GM18502 (cell line): ENCODE measurements around the gene CELA2A.

Experiments
- ATAC-seq: cut with Tn5 transposase; IDR thresholded peaks from one replicate; pipeline ENCODE4 v1.9.1; 2021; ENCODE audit warnings: mild to moderate bottlenecking; ENCODE audit not compliant: unreplicated experiment, poor library complexity

CELA2A gene

DNA sequence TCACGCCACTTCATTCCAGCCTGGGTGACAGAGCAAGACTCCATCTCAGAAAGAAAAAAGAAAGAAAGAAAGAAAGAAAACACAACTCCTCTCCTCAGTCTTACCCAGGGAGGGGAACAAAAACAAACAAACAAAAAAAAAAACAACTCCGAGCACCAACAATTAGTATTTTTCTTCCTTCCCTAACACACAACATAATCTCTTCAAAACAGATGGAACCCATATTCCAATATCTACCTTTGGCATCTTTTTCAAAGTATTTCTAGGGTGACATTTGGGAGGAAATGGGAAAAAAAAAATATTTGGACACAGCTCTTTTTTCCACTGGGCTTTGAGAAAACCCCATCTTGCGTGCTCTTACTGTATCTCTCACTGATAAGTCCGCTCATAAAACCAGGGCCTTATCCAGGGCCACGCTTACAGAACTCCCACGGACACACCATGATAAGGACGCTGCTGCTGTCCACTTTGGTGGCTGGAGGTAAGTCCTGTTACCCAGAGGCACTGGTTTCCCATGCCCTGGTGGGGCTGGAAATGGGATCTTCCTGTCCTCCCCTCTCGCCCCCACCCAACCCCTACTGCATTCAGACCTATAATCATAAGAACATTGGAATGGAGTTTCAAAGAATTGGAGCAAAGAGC lies at the start of gene CELA2A:
Gene CELA2A (plus strand): TSS at position 420 of the 642 bp plus-strand sequence. CDS start 22 bp downstream, at position 442.
- ATAC-seq: no peak

GRCh38 chr1:15407580-15407979 lies 49.0 kb upstream of the CELA2A start:
- no peak for ATAC-seq

DNA sequence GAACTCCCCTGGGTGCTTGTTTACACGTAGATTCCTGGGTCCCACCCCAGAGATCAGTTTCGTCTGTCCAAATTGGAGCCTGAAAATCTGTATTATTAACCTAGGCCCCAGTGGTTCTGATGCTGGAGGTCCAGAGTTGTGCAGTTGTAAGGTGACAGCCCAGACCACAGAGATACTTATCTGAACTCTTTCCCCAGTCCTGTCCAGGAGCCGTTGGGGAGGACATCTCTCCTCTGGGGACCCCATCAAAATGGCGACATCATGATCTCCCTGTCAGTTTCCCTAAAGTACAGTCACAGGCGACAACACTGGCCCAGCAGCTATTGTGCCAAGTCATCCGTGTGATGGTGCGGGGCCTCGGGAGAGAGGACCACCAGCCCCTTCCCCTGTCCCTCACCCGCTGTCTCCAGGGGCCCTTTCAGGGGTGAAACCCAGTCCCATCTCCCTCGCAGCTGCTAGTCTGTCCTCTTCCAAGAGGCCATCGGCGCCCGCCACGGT lies 47.6 kb upstream of the CELA2A start:
- no peak for ATAC-seq

GRCh38 chr1:15409388-15410222 lies 46.9 kb upstream of the CELA2A start, which contains the start of gene EFHD2:
EFHD2 (plus strand) TSS chr1:15409888; CDS start chr1:15409972, 84 bp downstream.
- ATAC-seq: peak; percentile 78

DNA sequence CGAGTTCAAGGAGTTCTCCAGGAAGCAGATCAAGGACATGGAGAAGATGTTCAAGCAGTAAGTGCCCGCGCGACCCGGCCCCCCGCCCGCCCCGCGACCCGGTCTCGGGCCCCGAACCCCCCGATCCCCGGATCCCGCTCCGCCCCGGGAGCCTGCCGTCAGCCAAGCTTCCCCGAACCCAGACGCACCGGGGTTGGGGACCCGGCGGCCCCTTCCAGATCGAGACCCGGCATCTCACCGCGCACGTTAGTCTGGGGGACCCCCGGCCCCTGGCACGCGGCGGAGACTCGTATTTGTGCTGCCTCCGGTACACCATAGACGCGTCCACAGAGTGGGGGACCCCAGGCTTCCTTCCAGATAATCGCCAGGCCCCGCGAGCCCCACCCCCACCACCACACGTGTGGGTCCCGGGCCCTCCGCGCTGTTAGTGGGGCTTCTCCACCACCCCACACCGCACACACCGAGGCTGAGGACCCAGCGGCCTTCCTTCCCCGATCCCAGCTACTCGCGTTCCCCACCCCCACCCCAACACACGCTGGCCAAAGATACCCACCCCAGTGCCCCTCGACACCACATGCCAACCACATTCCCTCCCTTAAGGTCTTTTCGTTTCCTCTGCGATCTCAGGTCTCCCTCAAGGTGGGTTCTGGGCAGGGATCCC lies 46.2 kb upstream of the CELA2A start:
- no peak for ATAC-seq

DNA sequence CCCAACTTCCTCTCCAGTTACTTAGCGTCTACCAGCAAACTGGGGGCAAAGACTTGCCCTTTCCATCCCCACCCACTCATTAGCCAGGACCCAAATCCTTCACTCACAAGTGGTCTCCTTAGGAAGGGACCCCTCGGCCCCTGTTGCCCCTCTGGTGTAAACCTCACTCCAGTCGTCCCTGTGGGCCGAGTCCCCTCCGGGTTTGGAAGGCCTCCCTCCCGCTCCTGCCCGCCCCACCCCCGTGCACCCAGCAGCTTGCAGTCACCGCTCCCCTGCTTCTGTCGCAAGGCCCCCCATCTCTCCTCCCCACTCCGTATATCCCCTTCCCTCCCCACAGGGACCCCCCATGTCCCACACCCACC lies 45.7 kb upstream of the CELA2A start:
- ATAC-seq: no peak

- ATAC-seq: peak; percentile 54
Measured at GRCh38 chr1:15411593-15412137, 44.9 kb upstream of the CELA2A start.

DNA sequence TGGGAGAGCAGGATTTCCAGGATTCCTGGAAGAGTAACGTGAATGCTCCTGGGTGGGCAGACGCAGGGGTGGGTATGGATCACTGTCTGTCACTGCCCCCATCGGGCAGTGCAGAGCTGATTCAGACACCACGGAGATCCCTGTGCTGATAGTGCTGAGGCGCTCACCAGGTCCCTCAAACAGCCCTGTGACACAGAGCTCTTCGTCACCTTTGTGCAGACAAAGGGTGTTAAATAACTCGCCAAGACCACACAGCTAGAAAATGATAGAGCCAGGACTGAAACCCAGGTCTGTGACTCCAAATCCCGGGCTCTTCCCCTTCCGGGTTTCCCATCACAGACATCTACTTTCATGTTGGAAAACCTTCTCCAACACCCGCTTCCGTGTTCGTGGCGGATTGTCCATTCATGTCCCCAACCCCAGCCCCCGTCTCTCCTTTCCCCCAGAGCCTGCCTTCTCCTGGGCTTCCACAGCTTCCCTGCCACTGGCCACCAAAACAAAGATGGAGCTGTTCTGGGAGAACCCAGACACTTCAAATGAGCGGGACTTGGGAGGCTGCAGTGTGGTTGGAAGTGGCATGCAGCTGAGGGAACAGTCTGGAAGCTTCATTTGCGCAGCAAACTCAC lies 44.2 kb upstream of the CELA2A start:
- ATAC-seq: no peak

DNA sequence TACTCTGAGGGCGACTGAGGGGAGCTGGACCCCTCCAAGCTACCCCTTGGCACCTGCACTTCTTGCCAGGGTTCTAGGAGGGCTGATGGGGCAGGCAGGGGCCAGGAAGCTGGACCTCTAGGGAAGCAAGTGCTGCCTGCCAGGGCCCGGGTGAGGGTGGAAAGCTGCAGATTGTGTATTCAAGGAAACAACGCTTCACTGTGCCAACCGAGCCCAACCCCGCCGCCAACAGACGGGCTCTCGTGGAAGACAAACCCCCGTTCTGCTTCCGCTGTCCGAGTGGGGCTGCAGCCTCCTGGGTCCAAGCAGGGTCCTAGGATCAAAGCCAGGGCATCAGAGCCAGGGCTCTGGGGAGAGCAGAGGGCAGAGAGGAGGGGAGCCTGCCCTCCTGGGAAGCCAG lies 43.7 kb upstream of the CELA2A start:
- ATAC-seq: no peak

- ATAC-seq: no peak
Measured at GRCh38 chr1:15413563-15414444, 42.7 kb upstream of the CELA2A start.

- ATAC-seq: no peak
Measured at GRCh38 chr1:15414445-15414983, 42.0 kb upstream of the CELA2A start.

DNA sequence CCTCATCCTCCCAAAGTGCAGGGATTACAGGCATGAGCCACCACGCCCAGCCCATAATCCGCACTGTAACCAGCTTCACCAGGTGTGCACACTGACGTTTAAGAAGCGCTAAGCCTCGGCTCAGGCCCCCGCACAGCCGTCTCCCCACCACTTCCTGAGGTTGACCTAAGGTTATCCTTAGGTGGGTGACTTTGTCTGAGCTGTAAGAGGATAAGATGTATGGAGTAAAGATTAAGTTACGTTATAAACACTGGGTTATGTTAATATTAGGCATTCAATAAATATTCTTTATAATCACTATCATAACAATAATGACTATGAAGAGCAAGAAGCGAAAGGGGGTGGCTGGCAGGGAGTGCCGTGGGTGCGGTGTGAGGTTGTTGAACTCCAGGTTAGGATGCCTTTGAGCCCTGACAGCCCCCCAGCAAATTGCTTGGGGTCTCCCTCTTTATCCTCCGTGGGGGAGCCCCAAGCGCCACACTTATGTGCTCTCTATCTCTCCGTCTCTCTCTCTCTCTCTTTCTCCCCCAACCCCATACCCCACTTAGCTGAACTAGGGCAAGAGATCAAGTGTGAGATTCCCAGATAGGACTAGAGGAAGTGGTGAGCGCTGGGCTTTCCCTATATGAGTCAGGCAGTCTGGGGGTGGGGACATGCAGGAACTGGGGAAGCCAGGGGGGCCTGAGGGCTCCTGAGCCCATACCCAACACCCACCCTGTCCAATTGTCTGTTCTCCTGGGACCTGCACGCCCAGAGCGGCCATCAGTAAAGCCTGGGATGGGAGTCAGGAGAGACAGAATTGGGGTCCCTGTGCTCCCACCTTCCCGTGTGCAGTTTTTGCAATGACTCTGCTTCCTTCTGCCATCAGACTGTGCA lies 39.2 kb upstream of the CELA2A start:
- peak; percentile 51 for ATAC-seq

- no peak for ATAC-seq
Measured at GRCh38 chr1:15418806-15419515, 37.6 kb upstream of the CELA2A start.

- ATAC-seq: no peak
Measured at GRCh38 chr1:15420853-15421465, 35.6 kb upstream of the CELA2A start.

DNA sequence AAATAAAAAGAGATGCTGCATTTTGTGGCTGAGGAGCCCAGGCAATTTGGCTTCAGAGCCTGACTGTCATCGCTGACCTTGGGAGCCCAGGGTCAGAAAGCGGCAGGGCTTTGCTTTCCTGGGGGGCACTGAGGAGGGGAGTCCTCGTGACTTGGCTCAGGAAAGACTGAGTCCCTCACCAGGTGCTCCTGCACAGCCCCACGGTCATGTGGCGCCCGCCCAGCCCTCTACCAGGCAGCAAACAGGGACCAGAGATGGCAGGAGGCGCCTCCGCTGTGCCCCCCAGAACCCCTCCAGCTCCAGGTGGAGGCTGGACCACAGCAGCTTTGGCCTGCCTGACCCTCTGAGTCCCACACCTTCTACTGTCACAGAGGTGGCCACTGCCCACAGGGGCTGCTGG lies 33.7 kb upstream of the CELA2A start:
- ATAC-seq: no peak

- no peak for ATAC-seq
Measured at GRCh38 chr1:15423355-15424077, 33.0 kb upstream of the CELA2A start.
